Omental fat pad (tissue), 4 donors: ENCODE data around the gene C1QTNF6. TPM values are rescaled to one million over a fixed set of nuclear protein-coding genes. Genes with fewer than 3 reads are reported as not detected.

Experiments
- ATAC-seq: fragments of 150-250 bp; one replicate; pipeline ENCODE4 v1.9.1; 2016; ENCODE audit warnings: mild to moderate bottlenecking, moderate library complexity; ENCODE audit not compliant: low FRiP score
- DNase-seq: peaks from one replicate; pipeline ENCODE4 v3.0.0-alpha.2; 2019; ENCODE audit warnings: low spot score
- CTCF ChIP-seq, 3 donors: fragments of 450-650 bp; IDR thresholded peaks; one replicate each; pipeline ENCODE4 v1.5.1; 2016 to 2017; ENCODE audit warnings: antibody characterized with exemption in 3 of 3, mild to moderate bottlenecking in 3 of 3, moderate library complexity in 2 of 3
- total RNA-seq, 4 donors: library from RNA; depleted of rRNA; stranded (reverse); fragments of >200 nt; gene quantifications; one replicate each; pipeline ENCODE4 v1.1.0, GENCODE V29; 2016

C1QTNF6 gene
- total RNA-seq, 4 donors from 2014 or later, result 1.0 to 2.8 (median 1.4) TPM

DNA sequence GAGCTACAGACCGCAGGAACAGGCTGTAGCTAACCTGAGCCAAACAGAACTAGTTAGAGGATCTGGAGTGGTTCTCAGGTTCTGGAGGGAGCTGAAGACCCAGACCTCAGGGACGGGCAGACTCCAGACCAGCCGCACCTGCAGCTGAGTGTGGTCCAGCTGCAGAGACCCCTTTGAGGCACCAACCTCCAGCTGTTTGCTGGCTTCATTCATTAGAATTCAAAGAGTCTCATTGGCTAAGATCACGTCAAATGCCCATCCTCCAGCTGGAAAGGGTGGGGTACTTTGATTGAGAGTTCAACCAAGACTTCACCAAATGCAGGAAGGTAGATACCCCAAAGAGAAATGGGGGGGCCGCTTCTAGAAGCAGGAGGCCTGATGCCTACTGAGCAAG, 25.0 kb downstream of the C1QTNF6 start:
- TF ChIP-seq CTCF (IDR thresholded peaks at IDR 0.05), result no peak
- ATAC-seq (no peak), DNase-seq (no peak)

DNA sequence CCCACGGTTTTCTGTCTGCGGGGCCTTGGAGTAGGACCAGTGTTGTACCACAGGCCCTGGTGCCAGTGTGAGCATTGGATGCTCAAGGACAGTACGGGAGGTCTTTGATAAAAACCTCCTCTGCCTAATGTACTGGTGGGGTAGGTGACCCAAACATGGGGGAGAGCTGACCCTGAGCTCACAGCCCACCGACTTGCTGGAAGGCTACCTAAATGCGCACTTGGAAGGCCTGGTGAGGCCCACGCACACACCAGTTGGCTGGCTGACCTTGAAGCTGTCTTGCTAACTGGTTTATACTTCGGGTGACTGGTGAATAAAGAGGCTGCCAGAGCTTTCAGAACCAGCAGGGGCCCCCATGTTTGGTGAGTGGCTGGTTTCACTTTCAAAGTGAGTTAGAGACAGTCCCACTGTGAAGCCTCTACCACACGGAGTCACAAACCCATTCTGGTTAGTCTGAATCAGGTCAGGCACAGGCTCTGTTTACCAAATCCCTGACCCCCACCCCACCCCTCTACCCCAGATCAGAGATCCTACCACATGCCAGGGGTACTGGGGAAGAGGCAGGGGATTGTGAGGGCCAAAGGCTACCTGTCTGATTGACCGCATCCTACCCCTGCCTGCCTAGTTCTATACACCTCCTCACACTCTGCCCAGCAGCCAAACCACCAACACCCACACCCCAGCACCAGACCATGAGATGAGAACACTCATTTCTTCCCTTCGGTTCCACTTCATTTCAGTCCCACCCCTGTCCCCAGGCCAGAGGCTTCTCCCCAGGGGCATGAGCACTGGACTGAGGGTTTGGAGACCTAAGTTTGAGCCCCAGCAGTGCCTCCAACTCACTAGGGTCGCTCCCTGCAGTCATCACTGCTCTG, 25.6 kb downstream of the C1QTNF6 start:
- TF ChIP-seq CTCF (IDR thresholded peaks at IDR 0.05), result no peak
- no peak for DNase-seq
- no peak for ATAC-seq

DNA sequence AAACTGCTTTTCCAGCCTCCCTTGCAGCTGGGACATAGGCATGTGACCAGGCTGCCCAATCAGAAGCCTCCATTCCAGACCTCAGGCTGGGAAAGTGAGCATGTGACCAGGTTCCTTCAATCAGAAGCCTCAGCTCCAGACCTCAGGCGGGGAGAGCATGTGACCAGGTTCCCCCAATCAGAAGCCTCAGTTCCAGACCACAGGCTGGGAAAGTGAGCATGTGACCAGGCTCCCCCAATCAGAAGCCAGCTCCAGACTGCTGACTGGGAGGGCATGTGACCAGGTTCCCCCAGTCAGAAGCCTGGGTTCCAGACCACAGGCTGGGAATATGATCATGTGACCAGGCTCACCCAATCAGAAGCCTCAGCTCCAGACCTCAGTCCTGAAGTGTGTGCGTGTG, 26.6 kb downstream of the C1QTNF6 start:
- no peak for TF ChIP-seq CTCF (IDR thresholded peaks at IDR 0.05)
- ATAC-seq, result no peak
- no peak for DNase-seq

DNA sequence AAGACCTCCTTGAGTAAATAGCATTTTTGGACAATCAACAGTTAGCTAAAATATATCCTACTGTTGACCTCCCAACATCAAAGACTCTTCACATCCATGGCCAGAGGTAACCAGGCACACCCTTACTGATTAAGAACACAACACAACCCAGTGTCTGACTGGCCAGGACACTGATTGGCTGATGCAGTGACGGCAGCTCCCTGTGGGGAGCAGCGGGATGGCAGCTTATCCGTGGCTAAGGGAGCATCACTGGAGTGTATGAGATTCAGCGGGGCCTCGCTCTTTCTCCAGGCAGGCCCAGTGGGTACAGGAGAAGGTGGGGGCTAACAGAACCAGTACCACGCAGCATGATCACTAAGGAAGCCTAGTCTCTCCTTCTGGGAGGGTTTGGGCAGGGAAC, 28.0 kb downstream of the C1QTNF6 start:
- no peak for TF ChIP-seq CTCF (IDR thresholded peaks at IDR 0.05)
- ATAC-seq, result no peak
- no peak for DNase-seq

- DNase-seq (no peak), ATAC-seq (no peak)
- TF ChIP-seq CTCF (IDR thresholded peaks at IDR 0.05), result no peak
Observed at GRCh38 chr22:37158963-37159290, 29.1 kb downstream of the C1QTNF6 start.

- TF ChIP-seq CTCF (IDR thresholded peaks at IDR 0.05), result no peak
- no peak for ATAC-seq
- DNase-seq, result no peak
Observed at GRCh38 chr22:37157516-37158285, 30.3 kb downstream of the C1QTNF6 start.
